ENCODE measurements around the gene KCNN2. TPM values are rescaled to one million over a fixed set of nuclear protein-coding genes. Genes with fewer than 3 reads are reported as not detected.

Gene KCNN2
- total RNA-seq, 4 donors from 2014 or later = 0.16 to 0.93 (median 0.25) TPM; not detected in 1

GRCh38 chr5:114363837-114364236 lies 2.0 kb downstream of the KCNN2 start:
- H3K27ac ChIP-seq = no peak overlapping the region
- in situ Hi-C loops (cut with MboI; ENCODE audit: low sequenced_read_pairs in 4 of 4) = no loop called here
- peak overlapping the region; percentile 56 to 79 (median 74) for H3K4me3 ChIP-seq
- no peaks in the 10 kb centered on the region for H3K36me3 ChIP-seq
- no peak for DNase-seq
- TF ChIP-seq CTCF (IDR thresholded peaks at IDR 0.05 in 4 of 5, conservative IDR thresholded peaks at IDR 0.05 in 1 of 5) = no peak
- TF ChIP-seq POLR2A (IDR thresholded peaks at IDR 0.05) = no peak
- H3K9me3 ChIP-seq = no peaks in the 10 kb centered on the region
- intact Hi-C loops (cut with DNase I; ENCODE audit: low total_unique reads) = no loop called here
- H3K4me1 ChIP-seq = peaks cover 9 to 30% of the 10 kb centered on the region in 2 donors
- ATAC-seq = no peak
- H3K27me3 ChIP-seq = peaks cover 0 to 26% (median 0%) of the 10 kb centered on the region in 3 donors

GRCh38 chr5:114367029-114367428 lies 5.2 kb downstream of the KCNN2 start:
- Histone ChIP-seq H3K36me3 (no peaks in the 10 kb centered on the region), H3K27me3 (peaks cover 0 to 6% (median 0%) of the 10 kb centered on the region in 3 donors), H3K9me3 (no peaks in the 10 kb centered on the region), H3K27ac (no peak overlapping the region), H3K4me1 (peaks cover 6 to 14% of the 10 kb centered on the region in 2 donors), H3K4me3 (no peak overlapping the region)
- in situ Hi-C loops (cut with MboI; ENCODE audit: low sequenced_read_pairs in 4 of 4) (no loop called here), intact Hi-C loops (cut with DNase I; ENCODE audit: low total_unique reads) (no loop called here)
- TF ChIP-seq POLR2A (IDR thresholded peaks at IDR 0.05) = no peak
- no peak for TF ChIP-seq CTCF (IDR thresholded peaks at IDR 0.05 in 4 of 5, conservative IDR thresholded peaks at IDR 0.05 in 1 of 5)
- ATAC-seq (no peak), DNase-seq (no peak)

- intact Hi-C loops (cut with DNase I; ENCODE audit: low total_unique reads) (no loop called here), in situ Hi-C loops (cut with MboI; ENCODE audit: low sequenced_read_pairs in 4 of 4) (no loop called here)
- Histone ChIP-seq H3K36me3 (no peaks in the 10 kb centered on the region), H3K4me3 (no peak overlapping the region), H3K9me3 (no peaks in the 10 kb centered on the region), H3K4me1 (no peaks in the 10 kb centered on the region), H3K27ac (no peak overlapping the region), H3K27me3 (no peaks in the 10 kb centered on the region)
- DNase-seq = no peak
- no peak for ATAC-seq
- TF ChIP-seq CTCF (IDR thresholded peaks at IDR 0.05 in 4 of 5, conservative IDR thresholded peaks at IDR 0.05 in 1 of 5) = no peak
- no peak for TF ChIP-seq POLR2A (IDR thresholded peaks at IDR 0.05)
These were observed 8.0 kb downstream of the KCNN2 start for GRCh38 chr5:114369680-114370417.

- H3K4me3 ChIP-seq = no peak overlapping the region
- ATAC-seq (no peak), DNase-seq (no peak)
- no peak overlapping the region for H3K27ac ChIP-seq
- in situ Hi-C loops (cut with MboI; ENCODE audit: low sequenced_read_pairs in 4 of 4) (no loop called here), intact Hi-C loops (cut with DNase I; ENCODE audit: low total_unique reads) (no loop called here)
- H3K36me3 ChIP-seq = no peaks in the 10 kb centered on the region
- no peaks in the 10 kb centered on the region for H3K9me3 ChIP-seq
- TF ChIP-seq CTCF (IDR thresholded peaks at IDR 0.05 in 4 of 5, conservative IDR thresholded peaks at IDR 0.05 in 1 of 5) = no peak
- H3K27me3 ChIP-seq = no peaks in the 10 kb centered on the region
- H3K4me1 ChIP-seq = no peaks in the 10 kb centered on the region
These were observed 15.4 kb downstream of the KCNN2 start for GRCh38 chr5:114377050-114377844.
